ENCODE data around the gene OOSP4B. TPM values are rescaled to one million over a fixed set of nuclear protein-coding genes. Genes with fewer than 3 reads are reported as not detected.

OOSP4B gene
- not detected in 2 replicates for total RNA-seq

GRCh38 chr11:60016881-60017280, at the start of gene OOSP4B:
Gene OOSP4B (plus strand): TSS chr11:60017181.

GRCh38 chr11:60040109-60040508, 23.1 kb downstream of the OOSP4B start, which contains the start of gene OOSP2:
Gene OOSP2 (plus strand): TSS chr11:60040409. CDS start chr11:60040460, 51 bp downstream.

GRCh38 chr11:60056349-60056969, 39.5 kb downstream of the OOSP4B start, which contains the start of gene MS4A3:
Gene MS4A3 (plus strand): TSS chr11:60056665. CDS start chr11:60061161, 4,496 bp downstream.

Other genes with a start within 250 kb of the OOSP4B start
- 76.1 and 83.2 TPM in 2 replicates for gene MRPL16, start 206.4 kb upstream of the OOSP4B start, total RNA-seq
- not detected in 2 replicates for gene CBLIF, start 171.7 kb upstream of the OOSP4B start, total RNA-seq
- 0.08 and 0.68 TPM in 2 replicates for gene TCN1, start 150.7 kb upstream of the OOSP4B start, total RNA-seq
- not detected in 2 replicates for gene OOSP3, start 138.4 kb upstream of the OOSP4B start, total RNA-seq
- not detected in 2 replicates for gene OOSP1, start 78.7 kb upstream of the OOSP4B start, total RNA-seq
- not detected in 2 replicates for gene OOSP4A, start 53.1 kb upstream of the OOSP4B start, total RNA-seq
- gene OOSP2, start 23.2 kb downstream of the OOSP4B start, total RNA-seq, result not detected in 2 replicates
- not detected in 2 replicates for gene MS4A3, start 39.5 kb downstream of the OOSP4B start, total RNA-seq
- gene MS4A2, start 71.5 kb downstream of the OOSP4B start, total RNA-seq, result not detected in 2 replicates
- not detected in 2 replicates for gene MS4A6A, start 165.9 kb downstream of the OOSP4B start, total RNA-seq
- not detected in 2 replicates for gene MS4A4E, start 226.0 kb downstream of the OOSP4B start, total RNA-seq

Data from hair follicular keratinocyte (primary cell).